PC-3 (cell line): Measurements from ENCODE around the gene TUBA1A.

Experiments used
- EZH2 ChIP-seq: fragments of 300-600 bp; sonication (generic); IDR thresholded peaks from one replicate; pipeline ENCODE4 v1.6.1; 2017; ENCODE audit warnings: antibody characterized with exemption, mild to moderate bottlenecking, low read length; ENCODE audit not compliant: unreplicated experiment
- EZH2phosphoT487 ChIP-seq: fragments of 300-600 bp; sonication (generic); IDR thresholded peaks from 2 replicates; pipeline ENCODE4 v1.6.1; 2018; ENCODE audit warnings: mild to moderate bottlenecking, antibody characterized with exemption, low read length, borderline replicate concordance

GRCh38 chr12:49138999-49139398, 49.9 kb downstream of the TUBA1A start:
- TF ChIP-seq EZH2 (no peak), EZH2phosphoT487 (no peak)
